MCF 10A (cell line): ENCODE data around the gene RAB37. TPM values are rescaled to one million over a fixed set of nuclear protein-coding genes. Genes with fewer than 3 reads are reported as not detected.

ENCODE experiments used
- BruUV-seq: library from RNA; stranded (reverse); fragments of 400-500 nt; replicated peaks from 2 replicates; lab custom pipeline; 2021; lab: Mats Ljungman, UMichigan
- CTCF ChIA-PET: fragments of 300-600 bp; sonication (Branson Sonifier 250); formaldehyde crosslinking; extraction: SDS; loops from one replicate; lab custom pipeline; 2021; ENCODE audit warnings: antibody characterized with exemption, inconsistent platforms; lab: Yijun Ruan, JAX
- POLR2A ChIA-PET: fragments of 300-600, 350-650 bp; sonication (Branson Sonifier 250); formaldehyde crosslinking; extraction: SDS; loops from one replicate; lab custom pipeline; 2020; ENCODE audit warnings: antibody characterized with exemption, inconsistent platforms; lab: Yijun Ruan, JAX
- DNase-seq: peaks from one replicate; pipeline ENCODE4 v3.0.0-alpha.2; 2018; ENCODE audit not compliant: unreplicated experiment
- H3K27ac Mint-ChIP-seq: one replicate; pipeline ENCODE4 v1.8.0; 2022; ENCODE audit warnings: mild to moderate bottlenecking, low read depth, mixed read lengths; ENCODE audit not compliant: unreplicated experiment
- H3K27me3 Mint-ChIP-seq: one replicate; pipeline ENCODE4 v1.8.0; 2022; ENCODE audit warnings: mixed read lengths; ENCODE audit not compliant: insufficient read depth, unreplicated experiment
- H3K36me3 Mint-ChIP-seq: one replicate; pipeline ENCODE4 v1.8.0; 2022; ENCODE audit warnings: mild to moderate bottlenecking, moderate library complexity, mixed read lengths; ENCODE audit not compliant: insufficient read depth, unreplicated experiment
- H3K4me1 Mint-ChIP-seq: one replicate; pipeline ENCODE4 v1.8.0; 2022; ENCODE audit warnings: mixed read lengths; ENCODE audit not compliant: insufficient read depth, unreplicated experiment
- H3K4me3 Mint-ChIP-seq: one replicate; pipeline ENCODE4 v1.8.0; 2022; ENCODE audit warnings: mild to moderate bottlenecking, moderate library complexity, mixed read lengths; ENCODE audit not compliant: unreplicated experiment
- H3K9me3 Mint-ChIP-seq: one replicate; pipeline ENCODE4 v1.8.0; 2022; ENCODE audit warnings: mixed read lengths; ENCODE audit not compliant: unreplicated experiment
- CTCF ChIP-seq: fragments of 200-600 bp; IDR thresholded peaks from one replicate; pipeline ENCODE4 v1.8.0; 2022; ENCODE audit warnings: antibody characterized with exemption, mild to moderate bottlenecking; ENCODE audit not compliant: unreplicated experiment
- intact Hi-C: fragments of 100-400 bp; cut with micrococcal nuclease; formaldehyde crosslinking; loops from 2 replicates; pipeline ENCODE4 v1.14.1; 2022
- total RNA-seq: library from RNA; stranded (reverse); gene quantifications from 2 replicates; pipeline ENCODE4 v1.2.3, GENCODE V29; 2022

The RAB37 gene
- total RNA-seq, 1 experiment from 2014 or later = not detected

GRCh38 chr17:74759243-74759801 lies 22.3 kb downstream of the RAB37 start:
- POLR2A ChIA-PET = interaction anchor here (0.6 to 4.7 kb wide), 4 partner anchors 9 to 1449 kb away, joined by 3 to 29 read pairs (median 20); partner anchors contain the start of gene NAT9
- no TSS peak for BruUV-seq
- Mint-ChIP-seq H3K36me3 (no peaks in the 10 kb centered on the region), H3K4me1 (peaks cover 24% of the 10 kb centered on the region), H3K4me3 (peak overlapping the region; percentile 61), H3K9me3 (no peaks in the 10 kb centered on the region), H3K27me3 (no peaks in the 10 kb centered on the region), H3K27ac (peak overlapping the region; percentile 83)
- DNase-seq = no peak
- CTCF ChIA-PET = interaction anchor here (1.0 to 7.8 kb wide), 6 partner anchors 9 to 102 kb away, joined by 4 to 60 read pairs (median 20); partner anchors contain the start of gene NAT9
- intact Hi-C loops = no loop called here
- no peak for TF ChIP-seq CTCF

DNA sequence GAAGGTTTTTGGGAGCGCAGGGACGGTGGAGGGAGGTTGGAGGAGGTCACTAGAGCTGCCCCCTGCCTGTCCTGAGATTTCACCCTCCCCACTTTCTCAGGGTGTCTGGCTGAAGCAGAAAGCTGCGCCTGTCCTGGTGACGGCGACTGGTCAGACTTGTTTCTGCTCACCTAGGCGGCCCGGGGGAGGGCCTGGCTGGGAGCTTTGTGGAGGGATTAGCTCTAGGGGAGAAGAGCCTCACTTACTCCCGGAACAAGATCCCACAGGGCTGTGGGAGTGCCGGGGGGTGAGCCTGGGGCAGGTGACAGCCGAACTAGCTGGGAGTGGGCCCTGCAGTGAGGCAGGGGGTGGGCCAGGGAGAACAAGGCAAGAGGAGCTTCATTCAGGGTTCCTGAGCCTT lies 22.9 kb downstream of the RAB37 start:
- Mint-ChIP-seq H3K27me3 (no peaks in the 10 kb centered on the region), H3K36me3 (peaks cover 4% of the 10 kb centered on the region), H3K4me1 (peaks cover 24% of the 10 kb centered on the region), H3K4me3 (no peak overlapping the region), H3K9me3 (no peaks in the 10 kb centered on the region), H3K27ac (no peak overlapping the region)
- DNase-seq = no peak
- CTCF ChIA-PET = interaction anchor here (1.4 to 7.8 kb wide), 5 partner anchors 10 to 102 kb away, joined by 7 to 60 read pairs (median 8); partner anchors contain the start of gene NAT9
- no TSS peak for BruUV-seq
- intact Hi-C loops = no loop called here
- TF ChIP-seq CTCF = no peak
- POLR2A ChIA-PET = interaction anchor here (0.6 to 4.7 kb wide), 4 partner anchors 10 to 1450 kb away, joined by 3 to 29 read pairs (median 20); partner anchors contain the start of gene NAT9

- CTCF ChIA-PET = interaction anchor here (0.6 to 7.8 kb wide), 7 partner anchors 10 to 245 kb away, joined by 3 to 60 read pairs (median 7); partner anchors contain the start of gene NAT9
- Mint-ChIP-seq H3K27me3 (no peaks in the 10 kb centered on the region), H3K9me3 (no peaks in the 10 kb centered on the region), H3K4me3 (no peak overlapping the region), H3K4me1 (peaks cover 24% of the 10 kb centered on the region), H3K36me3 (peaks cover 4% of the 10 kb centered on the region), H3K27ac (peak overlapping the region; percentile 59)
- no peak for TF ChIP-seq CTCF
- POLR2A ChIA-PET = interaction anchor here (0.6 to 4.7 kb wide), 4 partner anchors 10 to 16 kb away, joined by 4 to 29 read pairs (median 20); partner anchors contain the start of gene NAT9
- no TSS peak for BruUV-seq
- DNase-seq = no peak
- intact Hi-C loops = no loop called here
Observed at GRCh38 chr17:74760404-74761105, 23.5 kb downstream of the RAB37 start.

DNA sequence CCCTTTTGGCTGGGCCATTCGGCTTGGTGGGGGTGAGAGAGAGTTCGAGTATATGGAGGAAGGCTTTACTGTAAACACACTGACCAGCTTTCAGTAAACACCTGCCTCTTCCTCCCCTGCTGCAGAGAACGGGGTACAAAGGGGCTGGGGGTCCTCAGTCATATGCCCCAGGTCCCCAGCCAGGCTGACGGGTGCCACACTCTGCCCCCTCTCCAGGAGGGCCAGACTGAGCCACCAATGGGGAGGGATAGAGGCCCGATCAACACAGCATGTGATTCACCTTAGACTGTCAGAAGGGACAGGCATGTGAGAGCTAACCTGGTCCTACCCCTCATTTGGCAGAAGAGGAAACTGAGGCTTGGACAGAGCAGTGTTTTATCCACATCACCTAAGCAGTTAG lies 24.4 kb downstream of the RAB37 start:
- H3K4me3 Mint-ChIP-seq = no peak overlapping the region
- H3K4me1 Mint-ChIP-seq = peaks cover 24% of the 10 kb centered on the region
- POLR2A ChIA-PET = interaction anchor here (4.7 kb wide), 1 partner anchor 11 kb away, joined by 29 read pairs; no protein-coding TSS in a partner anchor

More for the DNA sequence above, 24.4 kb downstream of the RAB37 start:
- no TSS peak for BruUV-seq
- no peak for TF ChIP-seq CTCF
- CTCF ChIA-PET = interaction anchor here (0.6 to 7.8 kb wide), 4 partner anchors 9 to 267 kb away, joined by 4 to 60 read pairs (median 20); no protein-coding TSS in a partner anchor
- no peaks in the 10 kb centered on the region for H3K9me3 Mint-ChIP-seq
- no peak for DNase-seq
- no peaks in the 10 kb centered on the region for H3K27me3 Mint-ChIP-seq
- H3K36me3 Mint-ChIP-seq = peaks cover 4% of the 10 kb centered on the region
- intact Hi-C loops = no loop called here
- H3K27ac Mint-ChIP-seq = peak overlapping the region; percentile 59
